Measurements from ENCODE around the gene ZNF2. TPM values are rescaled to one million over a fixed set of nuclear protein-coding genes. Genes with fewer than 3 reads are reported as not detected.

The ZNF2 gene
- 2.9 to 4.6 TPM (median 3.4 TPM) in 5 replicates for total RNA-seq (2022; extraction: Qiagen RNA extraction)

GRCh38 chr2:95165371-95166064 is at the start of gene ZNF2:
ZNF2 (plus strand) TSS chr2:95165809; CDS start chr2:95176227, 10,418 bp downstream.

GRCh38 chr2:95121407-95122196 is 44.0 kb upstream of the ZNF2 start, which contains the start of gene MRPS5:
MRPS5 (minus strand) TSS chr2:95121808; CDS start chr2:95121791, 17 bp downstream.

GRCh38 chr2:95159690-95160449 is 5.7 kb upstream of the ZNF2 start, which contains the start of gene ZNF514:
ZNF514 (minus strand) TSS chr2:95159848; CDS start chr2:95153253, 6,595 bp downstream.

DNA sequence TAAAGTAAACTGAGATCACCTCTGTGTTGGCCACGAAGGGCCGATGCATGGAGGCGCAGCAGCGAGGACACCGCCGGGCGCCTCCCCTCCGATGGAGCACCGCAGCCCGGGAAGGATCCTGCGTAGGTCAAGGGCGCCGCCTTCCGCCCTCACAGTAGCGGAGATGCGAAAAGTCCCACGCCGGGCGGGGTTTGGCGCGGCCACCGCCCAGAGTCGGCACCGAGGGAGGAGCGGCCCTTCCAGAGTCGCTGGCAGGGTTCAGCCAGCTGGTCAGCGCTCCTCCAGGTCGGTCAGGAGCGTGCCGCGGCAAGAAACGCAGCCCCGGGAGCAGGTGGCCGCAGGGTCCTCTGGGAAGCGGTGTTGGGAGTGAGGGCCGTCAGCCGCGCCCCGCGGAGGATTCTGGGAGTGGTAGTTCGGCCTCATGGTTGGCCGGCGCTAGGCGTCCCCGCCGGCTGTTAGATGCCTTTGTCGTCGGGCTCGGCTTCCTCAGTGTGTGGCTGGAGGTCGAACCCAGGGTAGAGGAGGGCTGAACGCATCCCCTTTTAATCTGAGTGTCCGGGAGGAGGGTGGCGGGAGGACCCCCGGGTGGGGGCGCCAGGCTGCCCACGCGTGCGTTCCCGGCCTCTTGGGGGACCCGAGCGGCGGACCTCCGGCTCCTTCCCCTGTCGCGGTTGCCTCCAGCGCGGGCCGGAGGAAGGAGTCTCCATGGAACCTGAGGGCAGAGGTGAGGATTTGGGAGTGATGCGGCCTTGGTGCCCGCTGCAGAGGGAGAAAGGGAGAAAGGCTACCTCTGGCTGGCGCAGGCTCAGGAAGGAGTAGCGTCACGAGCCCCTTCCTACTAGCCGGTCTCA is 41.7 kb downstream of the ZNF2 start, which contains the start of gene ZNF892:
TSS of gene ZNF892 (plus strand) at position 411 of the 851 bp plus-strand sequence. CDS start at position 706, 295 bp downstream.

Other genes with a start within 250 kb of the ZNF2 start
- gene MAL, start 140.1 kb upstream of the ZNF2 start, total RNA-seq (2022; extraction: Qiagen RNA extraction) = 0.14 to 0.34 TPM (median 0.25 TPM) in 5 replicates
- gene MRPS5, start 44.0 kb upstream of the ZNF2 start, total RNA-seq (2022; extraction: Qiagen RNA extraction) = 71.9 to 75.9 TPM (median 73.3 TPM) in 5 replicates
- gene ZNF514, start 6.0 kb upstream of the ZNF2 start, total RNA-seq (2022; extraction: Qiagen RNA extraction) = 4.9 to 8.0 TPM (median 6.6 TPM) in 5 replicates
- gene ZNF892, start 41.7 kb downstream of the ZNF2 start, total RNA-seq (2022; extraction: Qiagen RNA extraction) = 0.21 to 0.95 TPM (median 0.65 TPM) in 5 replicates
- 0.02 to 0.34 TPM (median 0.08 TPM) in 3 of 5 replicates, not detected in the others for gene PROM2, start 108.6 kb downstream of the ZNF2 start, total RNA-seq (2022; extraction: Qiagen RNA extraction)
- 1.4 to 2.4 TPM (median 2.2 TPM) in 5 replicates for gene KCNIP3, start 131.5 kb downstream of the ZNF2 start, total RNA-seq (2022; extraction: Qiagen RNA extraction)
- 26.7 to 32.3 TPM (median 29.4 TPM) in 5 replicates for gene FAHD2A, start 236.9 kb downstream of the ZNF2 start, total RNA-seq (2022; extraction: Qiagen RNA extraction)

Data from A549 treated with AZD2906 at 1 μM for 4 hours (cell line).